ENCODE results near the gene ZSCAN5A.

DNA sequence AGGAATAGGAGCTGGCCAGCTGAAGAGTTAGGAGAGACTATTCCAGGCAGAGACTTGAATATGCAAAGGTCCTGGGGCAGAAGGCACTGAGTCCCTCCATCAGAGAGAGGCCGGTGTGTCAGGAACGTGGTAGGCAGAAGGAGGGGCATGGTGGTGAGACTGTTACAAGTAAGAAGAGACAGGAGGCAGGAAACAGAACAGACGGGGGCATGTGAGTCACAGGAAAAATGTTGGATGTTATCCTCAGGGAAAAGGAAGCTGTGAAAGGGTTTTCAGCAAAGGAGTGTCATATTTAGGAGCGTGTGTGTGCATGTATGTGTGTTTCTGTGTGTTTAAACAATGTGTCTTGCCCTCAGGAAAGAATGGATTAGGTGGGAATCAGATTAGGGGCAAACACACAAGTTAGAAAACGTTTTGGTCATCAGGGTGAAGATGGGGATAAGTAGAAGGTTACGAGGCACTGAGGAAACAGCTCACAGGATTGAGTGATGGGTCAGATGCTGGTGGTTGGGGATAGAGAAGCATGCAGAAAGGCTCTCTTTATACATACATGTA is 41.0 kb downstream of the ZSCAN5A start:
- no peak for TF ChIP-seq EP300 (IDR thresholded peaks at IDR 0.05)
- no peak for TF ChIP-seq POLR2A (IDR thresholded peaks at IDR 0.05)
